ENCODE measurements around the gene MEI4.

The MEI4 gene

GRCh38 chr6:77815531-77815930 is 162.7 kb downstream of the MEI4 start:
- Histone ChIP-seq H3K4me3 (IDR thresholded peaks at IDR 0.05; ENCODE audit: insufficient read depth, low read depth, low read length) (no peak overlapping the region), H3K79me2 (ENCODE audit: insufficient read depth, low read depth) (no peaks in the 10 kb centered on the region), H3K36me3 (ENCODE audit: insufficient read depth) (no peaks in the 10 kb centered on the region), H3K27me3 (ENCODE audit: insufficient read depth, low read depth) (no peaks in the 10 kb centered on the region), H2AFZ (ENCODE audit: low read depth) (no peak overlapping the region), H4K20me1 (ENCODE audit: insufficient read depth) (no peaks in the 10 kb centered on the region), H3K4me2 (no peak overlapping the region), H3K9ac (no peak overlapping the region), H3K27ac (no peak overlapping the region), H3K4me1 (ENCODE audit: low read depth, poor library complexity, severe bottlenecking) (no peaks in the 10 kb centered on the region)
- TF ChIP-seq CTCF (conservative IDR thresholded peaks at IDR 0.05; ENCODE audit: low read depth, low read length) = no peak

GRCh38 chr6:77816766-77817270 is 164.0 kb downstream of the MEI4 start:
- Histone ChIP-seq H3K79me2 (ENCODE audit: insufficient read depth, low read depth) (no peaks in the 10 kb centered on the region), H3K27me3 (ENCODE audit: insufficient read depth, low read depth) (no peaks in the 10 kb centered on the region), H3K4me1 (ENCODE audit: low read depth, poor library complexity, severe bottlenecking) (no peaks in the 10 kb centered on the region), H3K9ac (no peak overlapping the region), H2AFZ (ENCODE audit: low read depth) (no peak overlapping the region), H4K20me1 (ENCODE audit: insufficient read depth) (no peaks in the 10 kb centered on the region), H3K27ac (no peak overlapping the region), H3K4me3 (IDR thresholded peaks at IDR 0.05; ENCODE audit: insufficient read depth, low read depth, low read length) (no peak overlapping the region), H3K4me2 (no peak overlapping the region), H3K36me3 (ENCODE audit: insufficient read depth) (no peaks in the 10 kb centered on the region)
- no peak for TF ChIP-seq CTCF (conservative IDR thresholded peaks at IDR 0.05; ENCODE audit: low read depth, low read length)

- Histone ChIP-seq H4K20me1 (ENCODE audit: insufficient read depth) (no peaks in the 10 kb centered on the region), H3K9ac (no peak overlapping the region), H3K4me1 (ENCODE audit: low read depth, poor library complexity, severe bottlenecking) (no peaks in the 10 kb centered on the region), H3K4me2 (no peak overlapping the region), H3K79me2 (ENCODE audit: insufficient read depth, low read depth) (no peaks in the 10 kb centered on the region), H3K27ac (no peak overlapping the region), H3K27me3 (ENCODE audit: insufficient read depth, low read depth) (no peaks in the 10 kb centered on the region), H2AFZ (ENCODE audit: low read depth) (no peak overlapping the region), H3K36me3 (ENCODE audit: insufficient read depth) (no peaks in the 10 kb centered on the region), H3K4me3 (IDR thresholded peaks at IDR 0.05; ENCODE audit: insufficient read depth, low read depth, low read length) (no peak overlapping the region)
- TF ChIP-seq CTCF (conservative IDR thresholded peaks at IDR 0.05; ENCODE audit: low read depth, low read length) = no peak
Measured at GRCh38 chr6:77822265-77822664, 169.4 kb downstream of the MEI4 start.

GRCh38 chr6:77825204-77825603 is 172.4 kb downstream of the MEI4 start:
- no peaks in the 10 kb centered on the region for H3K36me3 ChIP-seq (ENCODE audit: insufficient read depth)
- H3K4me1 ChIP-seq (ENCODE audit: low read depth, poor library complexity, severe bottlenecking) = no peaks in the 10 kb centered on the region
- no peaks in the 10 kb centered on the region for H3K79me2 ChIP-seq (ENCODE audit: insufficient read depth, low read depth)
- no peak overlapping the region for H3K4me2 ChIP-seq
- H2AFZ ChIP-seq (ENCODE audit: low read depth) = no peak overlapping the region
- H3K27ac ChIP-seq = no peak overlapping the region
- H3K27me3 ChIP-seq (ENCODE audit: insufficient read depth, low read depth) = no peaks in the 10 kb centered on the region
- no peak overlapping the region for H3K4me3 ChIP-seq (IDR thresholded peaks at IDR 0.05; ENCODE audit: insufficient read depth, low read depth, low read length)
- H3K9ac ChIP-seq = no peak overlapping the region
- H4K20me1 ChIP-seq (ENCODE audit: insufficient read depth) = no peaks in the 10 kb centered on the region
- TF ChIP-seq CTCF (conservative IDR thresholded peaks at IDR 0.05; ENCODE audit: low read depth, low read length) = no peak
